AG04449 (cell line): ENCODE data around the gene ISM1.

Source experiments
- CTCF ChIA-PET: fragments of 350-600 bp; formaldehyde crosslinking; extraction: SDS; loops from one replicate; lab custom pipeline; 2021; ENCODE audit warnings: antibody characterized with exemption; lab: Yijun Ruan, JAX
- POLR2A ChIA-PET: fragments of 400-600, 350-600 bp; formaldehyde crosslinking; extraction: SDS; loops from one replicate; lab custom pipeline; 2020; ENCODE audit warnings: antibody characterized with exemption, inconsistent platforms; lab: Yijun Ruan, JAX
- DNase-seq: peaks from one replicate; pipeline ENCODE4 v3.0.0-alpha.2; 2010; ENCODE audit warnings: low read depth, low spot score
- H3K4me3 ChIP-seq: 2 replicates; pipeline ENCODE4 v1.5.1; 2011; ENCODE audit warnings: low read depth, mild to moderate bottlenecking, control low read depth, low read length
- TF ChIP-seq, protein P1 (sequence below): IDR thresholded peaks from one replicate; pipeline ENCODE4 v1.5.1; 2011; ENCODE audit warnings: mild to moderate bottlenecking, moderate library complexity, low read length, control low read depth, inconsistent platforms; ENCODE audit not compliant: insufficient read depth; ENCODE audit errors: missing control alignments

The ISM1 gene

GRCh38 chr20:13220194-13220903 lies 725 bp upstream of the ISM1 start:
- ChIA-PET POLR2A (no interaction called here), CTCF (no interaction called here)
- no peak for DNase-seq
- TF ChIP-seq, protein P1, sequence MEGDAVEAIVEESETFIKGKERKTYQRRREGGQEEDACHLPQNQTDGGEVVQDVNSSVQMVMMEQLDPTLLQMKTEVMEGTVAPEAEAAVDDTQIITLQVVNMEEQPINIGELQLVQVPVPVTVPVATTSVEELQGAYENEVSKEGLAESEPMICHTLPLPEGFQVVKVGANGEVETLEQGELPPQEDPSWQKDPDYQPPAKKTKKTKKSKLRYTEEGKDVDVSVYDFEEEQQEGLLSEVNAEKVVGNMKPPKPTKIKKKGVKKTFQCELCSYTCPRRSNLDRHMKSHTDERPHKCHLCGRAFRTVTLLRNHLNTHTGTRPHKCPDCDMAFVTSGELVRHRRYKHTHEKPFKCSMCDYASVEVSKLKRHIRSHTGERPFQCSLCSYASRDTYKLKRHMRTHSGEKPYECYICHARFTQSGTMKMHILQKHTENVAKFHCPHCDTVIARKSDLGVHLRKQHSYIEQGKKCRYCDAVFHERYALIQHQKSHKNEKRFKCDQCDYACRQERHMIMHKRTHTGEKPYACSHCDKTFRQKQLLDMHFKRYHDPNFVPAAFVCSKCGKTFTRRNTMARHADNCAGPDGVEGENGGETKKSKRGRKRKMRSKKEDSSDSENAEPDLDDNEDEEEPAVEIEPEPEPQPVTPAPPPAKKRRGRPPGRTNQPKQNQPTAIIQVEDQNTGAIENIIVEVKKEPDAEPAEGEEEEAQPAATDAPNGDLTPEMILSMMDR = no peak
- peak overlapping the region; percentile 48 for H3K4me3 ChIP-seq

GRCh38 chr20:13221313-13221672 lies 219 bp downstream of the ISM1 start:
- CTCF ChIA-PET = interaction anchor here (0.6 to 0.8 kb wide), 2 partner anchors 36 to 325 kb away, joined by 3 read pairs; no protein-coding TSS in a partner anchor
- POLR2A ChIA-PET = no interaction called here
- TF ChIP-seq, protein P1 = no peak
- no peak for DNase-seq
- peak overlapping the region; percentile 48 for H3K4me3 ChIP-seq

GRCh38 chr20:13221673-13222318 lies 722 bp downstream of the ISM1 start:
- peak overlapping the region; percentile 48 for H3K4me3 ChIP-seq
- ChIA-PET CTCF (interaction anchor here (0.8 kb wide), 1 partner anchor 35 kb away, joined by 3 read pairs; no protein-coding TSS in a partner anchor), POLR2A (no interaction called here)

DNA sequence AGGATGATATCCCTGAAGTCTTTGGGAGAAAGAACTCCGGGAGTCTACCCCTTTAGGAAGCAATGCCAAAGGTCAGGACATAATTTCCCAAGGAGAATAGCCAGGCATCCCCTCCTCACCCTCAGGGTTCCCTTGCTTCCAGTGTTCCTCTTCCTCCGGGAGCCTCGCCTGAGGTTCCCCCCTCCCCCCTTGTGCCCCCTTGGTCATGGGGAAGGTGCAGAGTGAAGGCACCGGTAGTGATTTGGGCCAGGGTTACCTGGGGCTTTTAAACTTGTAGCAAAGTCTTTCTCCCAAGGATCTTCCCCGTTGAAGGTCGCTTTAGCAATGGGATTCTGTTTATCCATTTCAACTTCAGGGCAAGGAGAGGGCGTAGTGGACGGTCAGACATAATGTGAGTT lies 1.2 kb downstream of the ISM1 start:
- POLR2A ChIA-PET = no interaction called here
- TF ChIP-seq, protein P1 = no peak
- H3K4me3 ChIP-seq = no peak overlapping the region
- CTCF ChIA-PET = no interaction called here
- no peak for DNase-seq

More at GRCh38 chr20:13221673-13222318, 722 bp downstream of the ISM1 start:
- TF ChIP-seq, protein P1 = peak; percentile 19
- no peak for DNase-seq

GRCh38 chr20:13223736-13224520 lies 2.9 kb downstream of the ISM1 start:
- H3K4me3 ChIP-seq = no peak overlapping the region
- DNase-seq = no peak
- ChIA-PET CTCF (no interaction called here), POLR2A (no interaction called here)
- TF ChIP-seq, protein P1 = no peak

DNA sequence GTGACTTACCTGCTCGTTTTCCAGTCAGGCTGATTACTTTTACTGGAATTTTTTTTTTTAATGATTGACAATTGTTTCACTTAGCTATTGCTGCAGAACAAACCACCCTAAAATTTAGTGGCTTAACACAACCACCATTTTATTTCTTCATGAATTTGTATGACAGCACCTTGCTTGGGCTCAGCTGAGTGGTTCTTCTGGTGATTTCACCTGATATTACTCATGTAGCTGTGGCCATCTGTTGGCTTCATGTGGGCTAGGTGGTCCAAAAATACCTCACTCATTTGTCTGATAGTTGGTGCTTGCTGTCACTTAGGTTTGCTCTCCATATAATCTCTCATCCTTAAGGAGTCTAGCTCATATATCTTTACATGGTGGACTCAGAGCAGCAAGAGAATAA lies 5.3 kb downstream of the ISM1 start:
- ChIA-PET POLR2A (no interaction called here), CTCF (no interaction called here)
- DNase-seq = no peak
- no peak overlapping the region for H3K4me3 ChIP-seq
- TF ChIP-seq, protein P1 = no peak
